VCaP (cell line): ENCODE results near the gene RAB44.

ENCODE experiments used
- H3K27ac ChIP-seq: fragments of 450-650 bp; 2 replicates; pipeline ENCODE4 v1.5.1; 2017
- TF ChIP-seq, protein P1 (sequence below): fragments of 450-650 bp; conservative IDR thresholded peaks from 2 replicates; pipeline ENCODE4 v1.5.1; 2017; ENCODE audit warnings: mild to moderate bottlenecking, moderate library complexity

The RAB44 gene

DNA sequence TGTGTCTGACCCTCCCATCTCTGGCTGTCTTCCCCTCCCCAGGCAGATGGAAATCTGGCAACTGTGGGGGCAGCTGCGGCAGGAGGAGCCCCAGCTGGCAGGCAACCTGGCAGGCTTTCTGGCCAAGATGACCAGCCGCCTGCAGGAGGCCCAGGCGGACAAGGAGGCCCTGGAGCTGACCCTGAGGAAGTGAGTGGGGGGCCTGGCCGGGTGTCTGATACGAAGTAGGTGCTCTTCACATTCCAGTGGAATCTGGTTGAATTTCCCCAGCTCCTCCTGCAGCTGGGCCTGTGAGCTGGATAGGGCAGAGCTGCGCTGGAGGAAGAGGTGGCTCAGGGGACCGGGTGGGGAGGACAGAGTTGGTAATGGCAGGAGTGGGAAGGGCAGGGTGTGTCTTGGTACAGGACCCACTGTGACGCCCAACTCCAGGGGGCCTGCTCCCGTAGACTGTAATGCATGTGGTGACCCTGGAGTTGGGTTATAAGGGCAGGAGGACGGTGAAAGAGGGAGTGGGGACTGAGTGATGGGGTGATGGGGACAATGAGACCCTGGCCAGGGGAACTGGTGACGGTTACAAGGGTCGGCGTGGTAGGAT is 19.7 kb downstream of the RAB44 start:
- H3K27ac ChIP-seq: no peak overlapping the region

GRCh38 chr6:36717871-36718540 is 20.4 kb downstream of the RAB44 start:
- TF ChIP-seq, protein P1, sequence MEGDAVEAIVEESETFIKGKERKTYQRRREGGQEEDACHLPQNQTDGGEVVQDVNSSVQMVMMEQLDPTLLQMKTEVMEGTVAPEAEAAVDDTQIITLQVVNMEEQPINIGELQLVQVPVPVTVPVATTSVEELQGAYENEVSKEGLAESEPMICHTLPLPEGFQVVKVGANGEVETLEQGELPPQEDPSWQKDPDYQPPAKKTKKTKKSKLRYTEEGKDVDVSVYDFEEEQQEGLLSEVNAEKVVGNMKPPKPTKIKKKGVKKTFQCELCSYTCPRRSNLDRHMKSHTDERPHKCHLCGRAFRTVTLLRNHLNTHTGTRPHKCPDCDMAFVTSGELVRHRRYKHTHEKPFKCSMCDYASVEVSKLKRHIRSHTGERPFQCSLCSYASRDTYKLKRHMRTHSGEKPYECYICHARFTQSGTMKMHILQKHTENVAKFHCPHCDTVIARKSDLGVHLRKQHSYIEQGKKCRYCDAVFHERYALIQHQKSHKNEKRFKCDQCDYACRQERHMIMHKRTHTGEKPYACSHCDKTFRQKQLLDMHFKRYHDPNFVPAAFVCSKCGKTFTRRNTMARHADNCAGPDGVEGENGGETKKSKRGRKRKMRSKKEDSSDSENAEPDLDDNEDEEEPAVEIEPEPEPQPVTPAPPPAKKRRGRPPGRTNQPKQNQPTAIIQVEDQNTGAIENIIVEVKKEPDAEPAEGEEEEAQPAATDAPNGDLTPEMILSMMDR: no peak

More for the DNA sequence above, 19.7 kb downstream of the RAB44 start:
- TF ChIP-seq, protein P1: no peak

DNA sequence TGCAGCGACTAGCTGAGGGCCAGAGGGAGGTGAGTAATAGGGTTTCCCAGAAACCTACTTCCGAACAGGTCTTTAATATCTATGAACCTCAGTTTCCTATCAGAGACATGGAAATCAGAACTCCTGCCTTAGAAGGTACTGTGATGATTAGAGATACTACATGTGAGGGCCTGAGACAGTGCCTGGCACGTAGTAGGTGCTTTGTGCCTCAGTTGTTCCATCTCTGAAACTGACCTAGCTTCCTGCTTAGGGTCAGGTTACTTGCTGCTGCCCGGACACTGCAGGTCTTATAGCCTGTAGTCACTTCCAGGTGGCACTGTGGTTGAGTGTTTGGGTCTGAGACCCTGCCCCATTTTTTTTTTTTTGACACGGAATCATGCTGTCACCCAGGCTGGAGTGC is 20.9 kb downstream of the RAB44 start:
- TF ChIP-seq, protein P1: no peak
- no peak overlapping the region for H3K27ac ChIP-seq

More at GRCh38 chr6:36717871-36718540, 20.4 kb downstream of the RAB44 start:
- no peak overlapping the region for H3K27ac ChIP-seq

DNA sequence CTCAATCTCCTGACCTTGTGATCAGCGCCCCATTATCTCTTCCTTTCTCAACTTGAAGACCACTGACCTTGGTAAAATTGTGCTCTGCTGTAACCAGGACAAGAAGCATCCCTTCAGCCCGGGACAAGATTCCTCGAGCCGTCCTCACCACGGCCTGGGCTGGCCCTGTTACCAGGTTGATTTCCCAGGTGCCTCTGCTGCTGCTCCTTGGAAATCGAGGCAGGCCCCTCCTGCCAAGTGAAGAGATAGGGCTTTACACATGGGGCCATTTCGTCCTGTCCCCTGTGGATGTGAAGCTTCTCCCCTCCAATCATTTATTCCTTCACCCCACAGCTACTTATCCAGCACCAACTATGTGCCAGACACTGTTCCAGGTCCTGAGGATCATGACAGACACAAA is 21.5 kb downstream of the RAB44 start:
- TF ChIP-seq, protein P1: no peak

DNA sequence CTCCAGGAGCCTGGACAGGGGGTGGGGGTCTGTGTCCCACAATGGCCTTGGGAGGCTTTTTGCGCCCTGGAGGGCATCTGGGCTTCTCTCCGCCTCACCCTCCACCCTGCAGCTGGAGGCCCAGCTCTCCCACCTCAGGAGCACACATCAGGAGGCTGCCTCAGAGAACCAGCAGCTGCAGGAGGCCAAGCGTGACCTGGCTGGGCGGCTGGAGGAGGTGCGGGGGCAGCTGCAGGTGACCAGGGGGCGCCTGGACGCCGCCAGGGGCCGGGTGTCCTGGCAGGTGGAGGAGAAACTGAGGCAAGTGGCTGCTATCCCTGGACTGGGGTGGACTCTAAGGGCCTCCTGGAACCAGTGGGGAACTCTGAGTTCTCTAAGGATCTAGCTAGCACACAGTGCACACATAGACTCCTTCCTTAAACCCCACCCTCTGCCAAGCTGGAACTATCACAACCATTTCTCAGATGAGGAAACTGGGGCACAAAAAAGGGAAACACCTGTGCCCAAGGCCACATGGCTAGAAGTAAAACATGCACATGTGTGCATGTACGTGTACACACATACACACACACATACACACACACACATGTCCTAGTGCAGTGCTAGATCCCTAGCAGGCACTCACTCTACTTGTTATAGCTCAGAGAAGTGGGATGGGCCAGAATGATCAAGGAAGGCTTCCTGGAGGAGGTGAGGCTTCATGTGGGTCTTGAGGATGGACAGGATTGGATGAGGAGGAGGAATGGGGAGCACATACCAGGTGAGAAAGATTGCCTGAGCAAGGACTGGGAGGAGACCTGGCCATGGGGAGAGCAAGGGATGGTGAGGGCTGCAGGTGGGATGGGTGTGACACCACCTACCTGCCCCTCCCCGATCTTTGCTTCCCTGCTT is 22.9 kb downstream of the RAB44 start:
- H3K27ac ChIP-seq: no peak overlapping the region
- TF ChIP-seq, protein P1: no peak

More for the DNA sequence above, 21.5 kb downstream of the RAB44 start:
- H3K27ac ChIP-seq: no peak overlapping the region

GRCh38 chr6:36721369-36722140 is 23.9 kb downstream of the RAB44 start:
- H3K27ac ChIP-seq: no peak overlapping the region
- TF ChIP-seq, protein P1: no peak
